KMS-11 (cell line): ENCODE data around the gene DDX51.

Source experiments
- H2AFZ ChIP-seq: fragments of 200-600 bp; sonication (generic); 2 replicates; pipeline ENCODE4 v1.6.1; 2016; ENCODE audit warnings: antibody characterized with exemption, mixed run types, low read depth
- H3K27ac ChIP-seq: fragments of 200-600 bp; sonication (generic); 2 replicates; pipeline ENCODE4 v1.6.1; 2016; ENCODE audit warnings: mild to moderate bottlenecking, mixed run types
- H3K27me3 ChIP-seq: fragments of 200-600 bp; sonication (generic); 2 replicates; pipeline ENCODE4 v1.6.1; 2017; ENCODE audit warnings: mild to moderate bottlenecking, low read depth, mixed run types, moderate library complexity; ENCODE audit not compliant: insufficient read depth
- H3K36me3 ChIP-seq: fragments of 200-600 bp; sonication (generic); 2 replicates; pipeline ENCODE4 v1.6.1; 2017; ENCODE audit warnings: mild to moderate bottlenecking, mixed run types; ENCODE audit not compliant: insufficient read depth
- H3K4me1 ChIP-seq: fragments of 200-600 bp; sonication (generic); 2 replicates; pipeline ENCODE4 v1.6.1; 2016; ENCODE audit warnings: mild to moderate bottlenecking, low read depth, mixed run types; ENCODE audit not compliant: poor library complexity, severe bottlenecking
- H3K4me2 ChIP-seq: fragments of 200-600 bp; sonication (generic); 2 replicates; pipeline ENCODE4 v1.7.0; 2016; ENCODE audit warnings: mild to moderate bottlenecking, mixed run types
- H3K4me3 ChIP-seq: fragments of 200-600 bp; sonication (generic); IDR thresholded peaks from 2 replicates; pipeline ENCODE4 v1.6.1; 2017; ENCODE audit warnings: low read depth, low read length, mixed read lengths; ENCODE audit not compliant: insufficient read depth
- H3K79me2 ChIP-seq: fragments of 200-600 bp; sonication (generic); 2 replicates; pipeline ENCODE4 v1.6.1; 2016; ENCODE audit warnings: low read depth, mixed run types; ENCODE audit not compliant: insufficient read depth
- H3K9ac ChIP-seq: fragments of 200-600 bp; sonication (generic); 2 replicates; pipeline ENCODE4 v1.6.1; 2016; ENCODE audit warnings: mild to moderate bottlenecking, mixed run types
- H4K20me1 ChIP-seq: fragments of 200-600 bp; sonication (generic); 2 replicates; pipeline ENCODE4 v1.6.1; 2016; ENCODE audit warnings: mild to moderate bottlenecking, mixed run types; ENCODE audit not compliant: insufficient read depth
- CTCF ChIP-seq: fragments of 200-600 bp; sonication (generic); conservative IDR thresholded peaks from 2 replicates; pipeline ENCODE4 v1.6.1; 2017; ENCODE audit warnings: low read depth, mild to moderate bottlenecking, antibody characterized with exemption, low read length, moderate library complexity, mixed read lengths

The DDX51 gene

GRCh38 chr12:132146772-132147422 lies 2.8 kb upstream of the DDX51 start:
- Histone ChIP-seq H3K36me3 (no peaks in the 10 kb centered on the region), H2AFZ (no peak overlapping the region), H3K27me3 (no peaks in the 10 kb centered on the region), H3K4me3 (no peak overlapping the region), H3K79me2 (peaks cover 32% of the 10 kb centered on the region), H3K4me2 (no peak overlapping the region), H3K27ac (no peak overlapping the region), H4K20me1 (no peaks in the 10 kb centered on the region), H3K9ac (no peak overlapping the region), H3K4me1 (peaks cover 4% of the 10 kb centered on the region)
- TF ChIP-seq CTCF = no peak

GRCh38 chr12:132146098-132146497 lies 2.0 kb upstream of the DDX51 start:
- Histone ChIP-seq H2AFZ (no peak overlapping the region), H3K4me3 (no peak overlapping the region), H3K9ac (no peak overlapping the region), H3K27ac (no peak overlapping the region), H3K27me3 (no peaks in the 10 kb centered on the region), H3K36me3 (no peaks in the 10 kb centered on the region), H4K20me1 (no peaks in the 10 kb centered on the region), H3K4me2 (no peak overlapping the region), H3K4me1 (peaks cover 4% of the 10 kb centered on the region), H3K79me2 (peaks cover 32% of the 10 kb centered on the region)
- TF ChIP-seq CTCF = no peak

GRCh38 chr12:132145334-132145733 lies 1.2 kb upstream of the DDX51 start:
- Histone ChIP-seq H3K79me2 (peaks cover 32% of the 10 kb centered on the region), H3K4me3 (no peak overlapping the region), H2AFZ (no peak overlapping the region), H3K27ac (no peak overlapping the region), H3K4me2 (peak overlapping the region; percentile 57), H3K4me1 (peaks cover 4% of the 10 kb centered on the region), H4K20me1 (no peaks in the 10 kb centered on the region), H3K36me3 (no peaks in the 10 kb centered on the region), H3K27me3 (no peaks in the 10 kb centered on the region), H3K9ac (peak overlapping the region; percentile 68; the same call in 1 of the 2 replicates)
- no peak for TF ChIP-seq CTCF

- no peak for TF ChIP-seq CTCF
- H3K4me1 ChIP-seq = peaks cover 4% of the 10 kb centered on the region
- no peaks in the 10 kb centered on the region for H3K36me3 ChIP-seq
- H3K9ac ChIP-seq = peak overlapping the region; percentile 68; the same call in 1 of the 2 replicates
- H3K4me2 ChIP-seq = peak overlapping the region; percentile 57
- H2AFZ ChIP-seq = no peak overlapping the region
- no peaks in the 10 kb centered on the region for H4K20me1 ChIP-seq
- H3K27me3 ChIP-seq = no peaks in the 10 kb centered on the region
- H3K4me3 ChIP-seq = no peak overlapping the region
- H3K79me2 ChIP-seq = peaks cover 32% of the 10 kb centered on the region
- 0 out of 2 replicates have a peak overlapping the region, but pooled peaks have one; percentile 44 for H3K27ac ChIP-seq
These were observed 670 bp upstream of the DDX51 start for GRCh38 chr12:132144810-132145168.
